ENCODE results near the gene GOLGA5. TPM values are rescaled to one million over a fixed set of nuclear protein-coding genes. Genes with fewer than 3 reads are reported as not detected.

Gene GOLGA5
- total and polyA plus RNA-seq, 2 of the 13 experiments (the other 11 are each of a cell fraction or from before 2014, with no cell fraction given) = 31.0 to 40.0 TPM

DNA sequence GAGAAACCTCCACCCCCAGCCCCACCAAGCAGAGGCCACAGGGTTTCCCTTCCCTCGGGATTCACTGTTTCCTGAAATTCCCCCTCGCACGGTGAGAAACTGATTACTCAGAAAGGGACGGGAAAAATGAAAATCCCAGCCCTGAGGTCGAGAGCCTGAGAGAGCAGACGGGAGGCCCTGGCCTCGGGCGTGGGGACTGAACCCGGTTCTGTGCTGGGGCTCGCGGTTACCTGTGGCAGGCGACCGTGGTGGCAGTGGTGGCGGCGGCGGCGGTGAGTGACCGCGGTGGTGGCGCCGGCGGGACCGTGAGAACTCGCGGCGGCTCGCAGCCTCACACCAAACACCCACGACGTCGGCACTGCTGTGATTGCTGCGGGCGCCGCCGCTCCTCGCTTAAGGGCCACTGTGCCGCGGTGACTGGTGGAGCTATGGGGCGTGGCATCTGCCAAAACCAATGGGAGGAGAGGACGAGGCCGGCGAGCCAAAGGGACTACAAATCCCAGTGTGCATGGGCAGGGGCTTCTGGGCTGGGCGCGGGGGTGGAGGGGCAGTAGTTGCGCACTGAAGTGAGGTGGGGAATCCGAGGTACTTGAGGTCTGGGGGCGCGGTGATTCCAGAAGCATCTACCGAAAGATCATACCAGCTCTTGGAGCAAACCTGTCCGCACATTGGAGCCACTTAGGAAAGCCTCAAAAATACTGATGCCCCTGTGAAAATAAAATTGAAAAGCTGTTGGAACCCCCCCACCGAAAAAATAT, 45.7 kb upstream of the GOLGA5 start, which contains the start of gene LGMN (continued):
- TF ChIP-seq, protein P1, sequence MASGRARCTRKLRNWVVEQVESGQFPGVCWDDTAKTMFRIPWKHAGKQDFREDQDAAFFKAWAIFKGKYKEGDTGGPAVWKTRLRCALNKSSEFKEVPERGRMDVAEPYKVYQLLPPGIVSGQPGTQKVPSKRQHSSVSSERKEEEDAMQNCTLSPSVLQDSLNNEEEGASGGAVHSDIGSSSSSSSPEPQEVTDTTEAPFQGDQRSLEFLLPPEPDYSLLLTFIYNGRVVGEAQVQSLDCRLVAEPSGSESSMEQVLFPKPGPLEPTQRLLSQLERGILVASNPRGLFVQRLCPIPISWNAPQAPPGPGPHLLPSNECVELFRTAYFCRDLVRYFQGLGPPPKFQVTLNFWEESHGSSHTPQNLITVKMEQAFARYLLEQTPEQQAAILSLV (CRISPR knock-in tag; IDR thresholded peaks at IDR 0.05; ENCODE audit: borderline replicate concordance) = peak; percentile 73
- TF ChIP-seq KLF6 (CRISPR knock-in tag; IDR thresholded peaks at IDR 0.05) (peak; percentile 71; the same call in 1 of the 2 replicates), RXRA (CRISPR knock-in tag; IDR thresholded peaks at IDR 0.05) (peak; percentile 36; the same call in 1 of the 2 replicates), ZNF567 (CRISPR knock-in tag; IDR thresholded peaks at IDR 0.05; ENCODE audit: borderline replicate concordance) (no peak), CBX5 (CRISPR knock-in tag; IDR thresholded peaks at IDR 0.05; ENCODE audit: borderline replicate concordance) (0 out of 2 replicates have a peak, but pooled peaks have one; percentile 38), SRSF1 (optimal IDR thresholded peaks at IDR 0.05; ENCODE audit: low read depth, low read length) (no peak), SP140L (CRISPR knock-in tag; IDR thresholded peaks at IDR 0.05; ENCODE audit: borderline replicate concordance) (no peak), NPAS2 (CRISPR knock-in tag; IDR thresholded peaks at IDR 0.05; ENCODE audit: borderline replicate concordance) (no peak), FLYWCH1 (CRISPR knock-in tag; IDR thresholded peaks at IDR 0.05) (no peak), MLLT10 (CRISPR knock-in tag; IDR thresholded peaks at IDR 0.05) (no peak), TP53 (CRISPR knock-in tag; conservative IDR thresholded peaks at IDR 0.05) (no peak), HNRNPL (IDR thresholded peaks at IDR 0.05; ENCODE audit: low read depth, low read length) (no peak), ZFY (CRISPR knock-in tag; IDR thresholded peaks at IDR 0.05) (peak; percentile 82), REXO4 (CRISPR knock-in tag; IDR thresholded peaks at IDR 0.05; ENCODE audit: borderline replicate concordance) (no peak), ZNF180 (CRISPR knock-in tag; IDR thresholded peaks at IDR 0.05; ENCODE audit: borderline replicate concordance, low read depth) (no peak), RFX5 (IDR thresholded peaks at IDR 0.05; ENCODE audit: low read depth, low read length) (peak; percentile 25; the same call in 1 of the 2 replicates)
- TF ChIP-seq, protein P2, sequence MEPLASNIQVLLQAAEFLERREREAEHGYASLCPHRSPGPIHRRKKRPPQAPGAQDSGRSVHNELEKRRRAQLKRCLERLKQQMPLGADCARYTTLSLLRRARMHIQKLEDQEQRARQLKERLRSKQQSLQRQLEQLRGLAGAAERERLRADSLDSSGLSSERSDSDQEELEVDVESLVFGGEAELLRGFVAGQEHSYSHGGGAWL (CRISPR knock-in tag; IDR thresholded peaks at IDR 0.05) = peak; percentile 93
- TF ChIP-seq, protein P3, sequence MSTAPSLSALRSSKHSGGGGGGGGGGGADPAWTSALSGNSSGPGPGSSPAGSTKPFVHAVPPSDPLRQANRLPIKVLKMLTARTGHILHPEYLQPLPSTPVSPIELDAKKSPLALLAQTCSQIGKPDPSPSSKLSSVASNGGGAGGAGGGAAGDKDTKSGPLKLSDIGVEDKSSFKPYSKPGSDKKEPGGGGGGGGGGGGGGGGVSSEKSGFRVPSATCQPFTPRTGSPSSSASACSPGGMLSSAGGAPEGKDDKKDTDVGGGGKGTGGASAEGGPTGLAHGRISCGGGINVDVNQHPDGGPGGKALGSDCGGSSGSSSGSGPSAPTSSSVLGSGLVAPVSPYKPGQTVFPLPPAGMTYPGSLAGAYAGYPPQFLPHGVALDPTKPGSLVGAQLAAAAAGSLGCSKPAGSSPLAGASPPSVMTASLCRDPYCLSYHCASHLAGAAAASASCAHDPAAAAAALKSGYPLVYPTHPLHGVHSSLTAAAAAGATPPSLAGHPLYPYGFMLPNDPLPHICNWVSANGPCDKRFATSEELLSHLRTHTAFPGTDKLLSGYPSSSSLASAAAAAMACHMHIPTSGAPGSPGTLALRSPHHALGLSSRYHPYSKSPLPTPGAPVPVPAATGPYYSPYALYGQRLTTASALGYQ (CRISPR knock-in tag; IDR thresholded peaks at IDR 0.05) = no peak
- TF ChIP-seq, protein P4, sequence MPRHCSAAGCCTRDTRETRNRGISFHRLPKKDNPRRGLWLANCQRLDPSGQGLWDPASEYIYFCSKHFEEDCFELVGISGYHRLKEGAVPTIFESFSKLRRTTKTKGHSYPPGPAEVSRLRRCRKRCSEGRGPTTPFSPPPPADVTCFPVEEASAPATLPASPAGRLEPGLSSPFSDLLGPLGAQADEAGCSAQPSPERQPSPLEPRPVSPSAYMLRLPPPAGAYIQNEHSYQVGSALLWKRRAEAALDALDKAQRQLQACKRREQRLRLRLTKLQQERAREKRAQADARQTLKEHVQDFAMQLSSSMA (CRISPR knock-in tag; IDR thresholded peaks at IDR 0.05) = no peak
- TF ChIP-seq, protein P5, sequence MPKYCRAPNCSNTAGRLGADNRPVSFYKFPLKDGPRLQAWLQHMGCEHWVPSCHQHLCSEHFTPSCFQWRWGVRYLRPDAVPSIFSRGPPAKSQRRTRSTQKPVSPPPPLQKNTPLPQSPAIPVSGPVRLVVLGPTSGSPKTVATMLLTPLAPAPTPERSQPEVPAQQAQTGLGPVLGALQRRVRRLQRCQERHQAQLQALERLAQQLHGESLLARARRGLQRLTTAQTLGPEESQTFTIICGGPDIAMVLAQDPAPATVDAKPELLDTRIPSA (CRISPR knock-in tag; IDR thresholded peaks at IDR 0.05; ENCODE audit: borderline replicate concordance) = no peak
- TF ChIP-seq, protein P6, sequence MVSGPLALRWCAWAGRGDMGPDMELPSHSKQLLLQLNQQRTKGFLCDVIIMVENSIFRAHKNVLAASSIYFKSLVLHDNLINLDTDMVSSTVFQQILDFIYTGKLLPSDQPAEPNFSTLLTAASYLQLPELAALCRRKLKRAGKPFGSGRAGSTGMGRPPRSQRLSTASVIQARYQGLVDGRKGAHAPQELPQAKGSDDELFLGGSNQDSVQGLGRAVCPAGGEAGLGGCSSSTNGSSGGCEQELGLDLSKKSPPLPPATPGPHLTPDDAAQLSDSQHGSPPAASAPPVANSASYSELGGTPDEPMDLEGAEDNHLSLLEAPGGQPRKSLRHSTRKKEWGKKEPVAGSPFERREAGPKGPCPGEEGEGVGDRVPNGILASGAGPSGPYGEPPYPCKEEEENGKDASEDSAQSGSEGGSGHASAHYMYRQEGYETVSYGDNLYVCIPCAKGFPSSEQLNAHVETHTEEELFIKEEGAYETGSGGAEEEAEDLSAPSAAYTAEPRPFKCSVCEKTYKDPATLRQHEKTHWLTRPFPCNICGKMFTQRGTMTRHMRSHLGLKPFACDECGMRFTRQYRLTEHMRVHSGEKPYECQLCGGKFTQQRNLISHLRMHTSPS (CRISPR knock-in tag; IDR thresholded peaks at IDR 0.05; ENCODE audit: low read depth) = no peak
- TF ChIP-seq, protein P7, sequence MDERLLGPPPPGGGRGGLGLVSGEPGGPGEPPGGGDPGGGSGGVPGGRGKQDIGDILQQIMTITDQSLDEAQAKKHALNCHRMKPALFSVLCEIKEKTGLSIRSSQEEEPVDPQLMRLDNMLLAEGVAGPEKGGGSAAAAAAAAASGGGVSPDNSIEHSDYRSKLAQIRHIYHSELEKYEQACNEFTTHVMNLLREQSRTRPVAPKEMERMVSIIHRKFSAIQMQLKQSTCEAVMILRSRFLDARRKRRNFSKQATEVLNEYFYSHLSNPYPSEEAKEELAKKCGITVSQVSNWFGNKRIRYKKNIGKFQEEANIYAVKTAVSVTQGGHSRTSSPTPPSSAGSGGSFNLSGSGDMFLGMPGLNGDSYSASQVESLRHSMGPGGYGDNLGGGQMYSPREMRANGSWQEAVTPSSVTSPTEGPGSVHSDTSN (CRISPR knock-in tag; IDR thresholded peaks at IDR 0.05) = no peak

Data from HepG2 (cell line).